ENCODE measurements around the gene CENPO.

- TF ChIP-seq CTCF (conservative IDR thresholded peaks at IDR 0.05 in 1 of 2, IDR thresholded peaks at IDR 0.05 in 1 of 2; ENCODE audit: low read depth in 1 of 2, low read length in 2 of 2) (no peak), EZH2 (IDR thresholded peaks at IDR 0.05; ENCODE audit: low read length, missing control alignments) (no peak)
These were observed 13.4 kb downstream of the CENPO start for GRCh38 chr2:24806661-24807036.

Measured in fibroblast of lung (primary cell).